OCI-LY1 (cell line): ENCODE measurements around the gene LRRK2.

ENCODE experiments used
- EZH2 ChIP-seq: fragments of 200-600 bp; sonication (generic), shearing (Covaris generic); IDR thresholded peaks from 2 replicates; pipeline ENCODE4 v1.8.0; 2017; ENCODE audit warnings: borderline replicate concordance, mixed run types, mild to moderate bottlenecking, antibody characterized with exemption, low read length, moderate library complexity, mixed read lengths
- TF ChIP-seq, protein P1 (sequence below): fragments of 200-600 bp; sonication (generic), shearing (Covaris generic); IDR thresholded peaks from 2 replicates; pipeline ENCODE4 v1.5.1; 2017; ENCODE audit warnings: mild to moderate bottlenecking, antibody characterized with exemption, low read length, moderate library complexity, mixed read lengths

DNA sequence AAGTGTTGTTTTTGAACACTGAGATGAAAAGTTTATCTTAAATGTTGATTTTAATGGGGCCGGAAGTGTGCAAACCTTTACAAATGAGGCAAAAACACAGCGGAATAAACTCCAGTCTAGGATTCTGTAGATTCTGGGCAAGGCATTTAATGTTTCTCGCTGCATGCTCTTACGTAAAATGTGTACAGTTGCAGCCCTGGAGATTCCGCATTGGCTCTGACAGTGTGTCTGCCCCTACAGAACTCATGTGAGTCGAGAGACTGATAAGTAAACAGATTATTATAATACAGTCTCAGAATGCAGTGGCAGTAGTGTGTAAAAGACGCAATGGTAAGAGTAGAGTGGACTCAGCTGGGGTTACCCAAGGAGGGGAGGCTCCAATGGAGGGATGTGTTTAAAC, 33.6 kb downstream of the LRRK2 start:
- TF ChIP-seq, protein P1, sequence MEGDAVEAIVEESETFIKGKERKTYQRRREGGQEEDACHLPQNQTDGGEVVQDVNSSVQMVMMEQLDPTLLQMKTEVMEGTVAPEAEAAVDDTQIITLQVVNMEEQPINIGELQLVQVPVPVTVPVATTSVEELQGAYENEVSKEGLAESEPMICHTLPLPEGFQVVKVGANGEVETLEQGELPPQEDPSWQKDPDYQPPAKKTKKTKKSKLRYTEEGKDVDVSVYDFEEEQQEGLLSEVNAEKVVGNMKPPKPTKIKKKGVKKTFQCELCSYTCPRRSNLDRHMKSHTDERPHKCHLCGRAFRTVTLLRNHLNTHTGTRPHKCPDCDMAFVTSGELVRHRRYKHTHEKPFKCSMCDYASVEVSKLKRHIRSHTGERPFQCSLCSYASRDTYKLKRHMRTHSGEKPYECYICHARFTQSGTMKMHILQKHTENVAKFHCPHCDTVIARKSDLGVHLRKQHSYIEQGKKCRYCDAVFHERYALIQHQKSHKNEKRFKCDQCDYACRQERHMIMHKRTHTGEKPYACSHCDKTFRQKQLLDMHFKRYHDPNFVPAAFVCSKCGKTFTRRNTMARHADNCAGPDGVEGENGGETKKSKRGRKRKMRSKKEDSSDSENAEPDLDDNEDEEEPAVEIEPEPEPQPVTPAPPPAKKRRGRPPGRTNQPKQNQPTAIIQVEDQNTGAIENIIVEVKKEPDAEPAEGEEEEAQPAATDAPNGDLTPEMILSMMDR = no peak
- no peak for TF ChIP-seq EZH2
